Fibroblast of upper back skin (primary cell): ENCODE results near the gene PRXL2A.
"Not testable (repeated sequence)": the region's sequence is repeated elsewhere in the genome, so short reads cannot be mapped to it uniquely, and the experiment has no call there.

Experiments
- DNase-seq: peaks from one replicate; pipeline ENCODE4 v3.0.0-alpha.2; 2013

The PRXL2A gene

GRCh38 chr10:80411681-80412220, 3.4 kb downstream of the PRXL2A start:
- DNase-seq, result no peak

GRCh38 chr10:80412486-80412885, 4.1 kb downstream of the PRXL2A start:
- DNase-seq, result no peak

GRCh38 chr10:80413271-80413996, 5.1 kb downstream of the PRXL2A start:
- DNase-seq, result peak; percentile 78

GRCh38 chr10:80414142-80414895, 6.0 kb downstream of the PRXL2A start:
- DNase-seq, result no peak

GRCh38 chr10:80415734-80416478, 7.6 kb downstream of the PRXL2A start:
- DNase-seq, result no peak

GRCh38 chr10:80416479-80417098, 8.2 kb downstream of the PRXL2A start:
- peak; percentile 62 for DNase-seq

- not testable (repeated sequence) for DNase-seq
Measured at GRCh38 chr10:80417256-80417655, 8.9 kb downstream of the PRXL2A start.

GRCh38 chr10:80421050-80421706, 12.8 kb downstream of the PRXL2A start:
- DNase-seq, result no peak

- no peak for DNase-seq
Measured at GRCh38 chr10:80421707-80422536, 13.6 kb downstream of the PRXL2A start.

- no peak for DNase-seq
Measured at GRCh38 chr10:80425901-80426300, 17.6 kb downstream of the PRXL2A start.

- DNase-seq, result no peak
Measured at GRCh38 chr10:80427541-80427940, 19.2 kb downstream of the PRXL2A start.

- no peak for DNase-seq
Measured at GRCh38 chr10:80429521-80429973, 21.2 kb downstream of the PRXL2A start.

GRCh38 chr10:80433134-80433533, 24.8 kb downstream of the PRXL2A start:
- no peak for DNase-seq

GRCh38 chr10:80436446-80437098, 28.2 kb downstream of the PRXL2A start:
- no peak for DNase-seq

- no peak for DNase-seq
Measured at GRCh38 chr10:80437227-80437626, 28.9 kb downstream of the PRXL2A start.

- DNase-seq, result no peak
Measured at GRCh38 chr10:80441831-80442230, 33.5 kb downstream of the PRXL2A start.

GRCh38 chr10:80442879-80443278, 34.5 kb downstream of the PRXL2A start:
- DNase-seq, result no peak

GRCh38 chr10:80443531-80443974, 35.2 kb downstream of the PRXL2A start:
- DNase-seq, result no peak

- no peak for DNase-seq
Measured at GRCh38 chr10:80444124-80444523, 35.8 kb downstream of the PRXL2A start.

- DNase-seq, result peak; percentile 78
Measured at GRCh38 chr10:80444646-80445319, 36.4 kb downstream of the PRXL2A start.
